Ovary (tissue), 9 donors: ENCODE measurements around the gene TMEM41B. TPM values are rescaled to one million over a fixed set of nuclear protein-coding genes. Genes with fewer than 3 reads are reported as not detected.

Experiments used
- DNase-seq, 5 donors: peaks; one replicate each; pipeline ENCODE4 v3.0.0-alpha.2; 2019 to 2020
- H3K27ac ChIP-seq, 2 donors: fragments of 200-600 bp; one replicate each; pipeline versions ENCODE4 v1.5.1 to v1.8.0; 2019 to 2022
- H3K27me3 ChIP-seq: fragments of 200-600 bp; one replicate; pipeline ENCODE4 v1.8.0; 2022
- H3K36me3 ChIP-seq: fragments of 200-600 bp; sonication (generic); one replicate; pipeline ENCODE4 v1.5.1; 2019
- H3K4me1 ChIP-seq: one replicate; pipeline ENCODE4 v1.8.1; 2013; ENCODE audit warnings: mild to moderate bottlenecking, moderate library complexity; ENCODE audit not compliant: insufficient read depth
- H3K4me3 ChIP-seq: fragments of 200-600 bp; sonication (generic); one replicate; pipeline ENCODE4 v1.5.1; 2017
- H3K9me3 ChIP-seq, 2 donors: fragments of 200-600 bp in 1 of 2; sonication (generic) in 1 of 2; one replicate each; pipeline versions ENCODE4 v1.5.1 to v1.8.1; 2013 to 2019; ENCODE audit warnings: mild to moderate bottlenecking in 1 of 2, moderate library complexity in 1 of 2
- CTCF ChIP-seq, 3 donors: fragments of 450-650 bp in 2 of 3; fragments of 200-600 bp in 1 of 3; IDR thresholded peaks; one replicate each; pipeline versions ENCODE4 v1.5.1 to v1.8.0; 2016 to 2022; ENCODE audit warnings: antibody characterized with exemption in 3 of 3, mild to moderate bottlenecking in 1 of 3
- EP300 ChIP-seq: sonication (generic); formaldehyde crosslinking; IDR thresholded peaks from one replicate; pipeline ENCODE4 v1.6.1; 2017; ENCODE audit warnings: antibody characterized with exemption
- POLR2A ChIP-seq: fragments of 450-650 bp; IDR thresholded peaks from one replicate; pipeline ENCODE4 v1.6.1; 2017; ENCODE audit warnings: antibody characterized with exemption, mild to moderate bottlenecking, moderate library complexity
- WGBS, 3 donors: extraction: QIAGEN DNeasy Blood & Tissue Kit in 1 of 3; methylation state at CpG; one replicate each; pipeline versions ENCODE4 v1.1.5 to v1.1.7; 2013 to 2017; 5-methylcytosine and 5-hydroxymethylcytosine counted together
- intact Hi-C, 4 donors: fragments of 100-400 bp; cut with DNase I; formaldehyde crosslinking; loops; one replicate each; pipeline versions ENCODE4 v1.11.0 to v1.15.1; 2022 to 2023
- polyA plus RNA-seq, 2 donors: library from polyadenylated mRNA; stranded (reverse); fragments of 200-250 nt in 1 of 2; fragments of 350-450 nt in 1 of 2; fragmentation: Illumina TruSeq in 1 of 2; extraction: RNeasy Lipid Tissue Mini Kit (QIAGEN cat#74804) in 1 of 2; gene quantifications; one replicate each; pipeline ENCODE4 v1.2.3, GENCODE V29; 2013 to 2014
- total RNA-seq, 7 donors: library from RNA; depleted of rRNA in 2 of 7; stranded (reverse); fragments of >200 nt in 2 of 7; fragmentation: NEBNext Ultra II Directional in 3 of 7; extraction: Animal tissue kit (Norgen Biotek cat#: 25700) in 3 of 7; gene quantifications; one replicate each; pipeline versions ENCODE4 v1.1.0 to v1.2.4, GENCODE V29; 2016 to 2023
- donor health status: DM: no; HTN: no; CAD: no; lungs with moderate emphysema.
- donor health status: DM: no; HTN: no; CAD: no.
- donor health status: Bipolar disorder and iron deficiency.
- donor health status: DM: yes; HTN: yes; CAD: no.
- donor health status: DM: no; HTN: no; CAD: no.
- donor health status: DM: yes; HTN: yes; CAD: no.

Gene TMEM41B
- total and polyA plus RNA-seq, 9 donors = 10.0 to 29.4 (median 19.8) TPM

GRCh38 chr11:9274499-9275258 lies 39.7 kb downstream of the TMEM41B start:
- 68 to 71% (median 70%) methylated on average over 8 of the region's 8 CpGs for WGBS, 3 donors
- Histone ChIP-seq H3K36me3 (no peaks in the 10 kb centered on the region), H3K27ac (no peak overlapping the region), H3K9me3 (no peaks in the 10 kb centered on the region), H3K4me1 (no peaks in the 10 kb centered on the region), H3K27me3 (no peaks in the 10 kb centered on the region), H3K4me3 (no peak overlapping the region)
- TF ChIP-seq CTCF (IDR thresholded peaks at IDR 0.05) (no peak), EP300 (no peak), POLR2A (no peak)
- intact Hi-C loops = no loop called here
- no peak for DNase-seq

DNA sequence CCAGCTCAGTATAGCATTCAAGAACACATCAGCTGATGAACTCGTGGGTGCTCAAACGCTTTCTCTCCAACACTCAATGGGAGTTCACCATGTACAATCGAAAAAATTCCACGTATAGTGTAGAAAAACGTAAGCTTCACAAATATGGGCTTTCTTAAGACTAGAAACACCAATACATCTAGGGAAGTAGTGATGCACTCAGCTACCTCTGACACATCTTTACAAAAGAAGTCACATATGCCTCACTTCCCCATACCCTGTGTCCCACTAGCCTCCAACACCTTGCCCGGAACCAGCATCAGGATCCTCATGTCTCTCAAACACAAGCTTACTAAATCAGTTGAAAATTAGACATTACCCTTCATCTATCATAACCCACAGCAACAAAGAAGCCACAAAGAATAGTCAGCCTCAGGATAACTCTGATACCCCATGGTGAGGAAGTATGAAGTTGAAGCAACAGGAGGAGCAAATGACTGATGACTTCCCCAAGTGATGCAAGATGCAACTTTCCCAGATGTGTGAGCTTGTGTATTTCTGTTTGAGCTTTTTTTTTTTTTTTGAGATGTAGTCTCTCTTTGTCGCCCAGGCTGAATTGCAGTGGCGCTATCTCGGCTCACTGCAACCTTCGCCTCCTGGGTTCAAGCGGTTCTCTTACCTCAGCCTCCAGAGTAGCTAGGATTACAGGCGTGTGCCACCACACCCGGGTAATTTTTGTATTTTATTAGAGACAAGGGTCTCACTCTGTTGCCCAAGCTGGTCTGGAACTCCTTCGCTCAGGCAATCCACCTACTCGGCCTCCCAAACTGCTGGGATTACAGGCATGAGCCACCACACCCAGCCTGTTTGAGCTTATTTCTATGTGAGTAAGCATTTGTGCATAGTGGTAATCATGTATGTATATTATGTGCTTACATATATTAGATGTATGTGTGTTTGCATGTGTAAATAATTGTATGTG lies 40.7 kb downstream of the TMEM41B start:
- TF ChIP-seq EP300 = no peak
- no peak for TF ChIP-seq POLR2A
- TF ChIP-seq CTCF (IDR thresholded peaks at IDR 0.05) = no peak
- 92 to 94% (median 93%) methylated on average over 15 of the region's 15 CpGs for WGBS, 3 donors
- Histone ChIP-seq H3K9me3 (no peaks in the 10 kb centered on the region), H3K4me3 (no peak overlapping the region), H3K36me3 (no peaks in the 10 kb centered on the region), H3K4me1 (no peaks in the 10 kb centered on the region), H3K27me3 (no peaks in the 10 kb centered on the region), H3K27ac (no peak overlapping the region)
- no peak for DNase-seq
- intact Hi-C loops = no loop called here

DNA sequence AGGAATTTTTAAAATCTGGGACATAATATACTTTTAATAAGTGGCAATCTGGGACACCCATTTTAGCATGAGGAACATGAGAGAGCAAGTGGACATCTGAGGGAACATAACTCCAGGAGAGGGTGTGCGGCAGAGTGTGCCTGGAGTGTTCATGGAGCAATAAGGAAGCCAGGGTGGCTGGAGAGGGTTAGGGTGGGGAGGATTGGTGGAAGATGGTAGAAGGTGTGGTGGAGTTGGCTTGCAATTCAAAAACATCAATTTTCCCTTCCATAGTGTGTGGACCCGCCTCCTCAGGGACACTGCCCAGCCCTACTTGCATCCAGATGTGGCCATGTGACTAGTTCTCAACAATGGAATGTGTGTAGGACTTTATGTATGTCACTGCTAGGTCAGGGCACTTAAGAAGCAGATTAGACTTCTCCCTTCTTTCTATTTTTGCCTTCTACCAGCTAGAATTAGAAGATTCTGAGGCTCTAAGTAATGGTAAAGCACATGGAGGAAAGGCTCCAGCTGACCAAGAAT lies 44.8 kb downstream of the TMEM41B start:
- Histone ChIP-seq H3K27ac (no peak overlapping the region), H3K4me1 (no peaks in the 10 kb centered on the region), H3K27me3 (no peaks in the 10 kb centered on the region), H3K4me3 (no peak overlapping the region), H3K9me3 (no peaks in the 10 kb centered on the region), H3K36me3 (no peaks in the 10 kb centered on the region)
- DNase-seq = no peak
- TF ChIP-seq POLR2A = no peak
- no peak for TF ChIP-seq EP300
- no peak for TF ChIP-seq CTCF (IDR thresholded peaks at IDR 0.05)
- 95 to 99% (median 97%) methylated on average over 2 of the region's 2 CpGs for WGBS, 3 donors
- intact Hi-C loops = no loop called here

DNA sequence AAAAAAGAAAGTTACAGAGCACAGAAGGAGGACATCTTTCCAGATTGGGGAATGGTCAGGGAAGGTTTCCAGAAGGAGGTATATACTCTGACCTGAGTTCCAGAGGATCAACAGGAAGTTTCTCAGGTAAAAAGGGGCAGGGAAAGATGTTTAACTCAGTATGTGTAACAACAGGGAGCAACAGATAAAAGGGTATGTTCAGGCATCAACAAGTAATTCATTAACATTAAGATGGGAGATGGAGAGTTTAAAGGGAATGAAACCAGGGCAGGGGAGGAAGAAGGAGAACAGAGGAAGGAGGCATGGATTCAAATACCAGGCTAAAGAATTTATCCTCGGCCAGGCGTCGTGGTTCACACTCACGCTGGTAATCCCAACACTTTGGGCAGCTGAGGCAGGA lies 46.7 kb downstream of the TMEM41B start:
- no peak for TF ChIP-seq CTCF (IDR thresholded peaks at IDR 0.05)
- TF ChIP-seq POLR2A = no peak
- TF ChIP-seq EP300 = no peak
- H3K36me3 ChIP-seq = no peaks in the 10 kb centered on the region
- DNase-seq = no peak
- 76 to 89% (median 76%) methylated on average over 4 of the region's 4 CpGs for WGBS, 3 donors
- intact Hi-C loops = no loop called here
- H3K9me3 ChIP-seq = no peaks in the 10 kb centered on the region
- no peak overlapping the region for H3K27ac ChIP-seq
- no peak overlapping the region for H3K4me3 ChIP-seq
- peaks cover 1% of the 10 kb centered on the region for H3K4me1 ChIP-seq
- H3K27me3 ChIP-seq = no peaks in the 10 kb centered on the region
